ENCODE measurements around the gene ABHD5. TPM values are rescaled to one million over a fixed set of nuclear protein-coding genes. Genes with fewer than 3 reads are reported as not detected.
A peak's percentile ranks its signal among the peaks of the same experiment; 100 is the strongest.

Gene ABHD5
- total and polyA plus RNA-seq, 8 donors = 3.2 to 38.0 (median 24.5) TPM

GRCh38 chr3:43755516-43756200 lies 64.9 kb downstream of the ABHD5 start:
- Histone ChIP-seq H3K4me3 (no peak overlapping the region), H3K4me1 (peaks cover 0 to 3% (median 0%) of the 10 kb centered on the region in 4 donors), H3K36me3 (no peaks in the 10 kb centered on the region), H3K27ac (no peak overlapping the region), H3K27me3 (no peaks in the 10 kb centered on the region), H3K9me3 (no peaks in the 10 kb centered on the region)
- TF ChIP-seq CTCF (IDR thresholded peaks at IDR 0.05) (no peak), POLR2A (IDR thresholded peaks at IDR 0.05) (no peak)
- WGBS, 5 donors = 61 to 80% (median 69%) methylated on average over 8 of the region's 8 CpGs
- DNase-seq = no peak
- intact Hi-C loops (cut with DNase I; ENCODE audit: low total_unique reads) = no loop called here

GRCh38 chr3:43757666-43758321 lies 67.1 kb downstream of the ABHD5 start:
- 84 to 91% (median 89%) methylated on average over 2 of the region's 2 CpGs for WGBS, 5 donors
- no peak for DNase-seq
- H3K27me3 ChIP-seq = no peaks in the 10 kb centered on the region
- peaks cover 0 to 3% (median 0%) of the 10 kb centered on the region in 4 donors for H3K4me1 ChIP-seq
- intact Hi-C loops (cut with DNase I; ENCODE audit: low total_unique reads) = no loop called here
- no peaks in the 10 kb centered on the region for H3K9me3 ChIP-seq
- no peaks in the 10 kb centered on the region for H3K36me3 ChIP-seq
- H3K27ac ChIP-seq = no peak overlapping the region
- TF ChIP-seq EP300 (IDR thresholded peaks at IDR 0.05) (no peak), POLR2A (IDR thresholded peaks at IDR 0.05) (no peak), CTCF (IDR thresholded peaks at IDR 0.05) (no peak), POLR2AphosphoS5 (IDR thresholded peaks at IDR 0.05) (no peak)
- no peak overlapping the region for H3K4me3 ChIP-seq

GRCh38 chr3:43758592-43759225 lies 68.0 kb downstream of the ABHD5 start:
- WGBS, 5 donors = 37 to 50% (median 47%) methylated on average over 4 of the region's 4 CpGs
- no peak overlapping the region for H3K4me3 ChIP-seq
- H3K9me3 ChIP-seq = no peaks in the 10 kb centered on the region
- no peak for DNase-seq
- TF ChIP-seq POLR2A (IDR thresholded peaks at IDR 0.05) (no peak), POLR2AphosphoS5 (IDR thresholded peaks at IDR 0.05) (no peak), EP300 (IDR thresholded peaks at IDR 0.05) (no peak), CTCF (IDR thresholded peaks at IDR 0.05) (no peak)
- peak overlapping the region in 1 of 5 donors; percentile 11 for H3K27ac ChIP-seq
- no peaks in the 10 kb centered on the region for H3K36me3 ChIP-seq
- H3K4me1 ChIP-seq = peaks cover 0 to 3% (median 0%) of the 10 kb centered on the region in 4 donors
- intact Hi-C loops (cut with DNase I; ENCODE audit: low total_unique reads) = no loop called here
- H3K27me3 ChIP-seq = no peaks in the 10 kb centered on the region

GRCh38 chr3:43759297-43759782 lies 68.6 kb downstream of the ABHD5 start:
- intact Hi-C loops (cut with DNase I; ENCODE audit: low total_unique reads) = no loop called here
- Histone ChIP-seq H3K27ac (peak overlapping the region in 1 of 5 donors; percentile 11), H3K4me3 (no peak overlapping the region), H3K4me1 (peaks cover 0 to 3% (median 0%) of the 10 kb centered on the region in 4 donors), H3K27me3 (no peaks in the 10 kb centered on the region), H3K9me3 (no peaks in the 10 kb centered on the region), H3K36me3 (no peaks in the 10 kb centered on the region)
- no peak for DNase-seq
- 57 to 72% (median 68%) methylated on average over 6 of the region's 6 CpGs for WGBS, 5 donors
- TF ChIP-seq POLR2AphosphoS5 (IDR thresholded peaks at IDR 0.05) = no peak
- no peak for TF ChIP-seq EP300 (IDR thresholded peaks at IDR 0.05)
- no peak for TF ChIP-seq CTCF (IDR thresholded peaks at IDR 0.05)
- TF ChIP-seq POLR2A (IDR thresholded peaks at IDR 0.05) = no peak

All from stomach (tissue), 9 donors.